ENCODE data around the gene KIAA1328.

DNA sequence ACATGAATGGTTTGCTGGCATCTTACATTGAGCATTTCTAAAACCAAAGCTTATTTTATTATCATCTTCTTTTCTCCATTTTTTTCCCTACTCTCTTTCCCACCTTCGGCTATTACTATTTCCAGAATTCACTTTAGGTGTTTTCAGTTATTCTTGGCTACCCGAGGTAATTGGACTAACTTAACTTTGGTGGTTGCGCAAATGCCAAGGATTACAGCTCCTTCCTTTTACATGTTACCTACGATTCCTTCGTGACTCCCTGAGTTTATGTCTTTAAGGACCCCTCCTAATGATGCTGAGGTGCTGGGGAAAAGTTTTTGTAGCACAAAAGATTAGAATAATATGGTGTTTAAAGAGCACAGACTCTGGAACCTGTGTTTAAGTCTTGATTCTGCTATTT, 14.3 kb downstream of the KIAA1328 start:
- TF ChIP-seq, protein P1, sequence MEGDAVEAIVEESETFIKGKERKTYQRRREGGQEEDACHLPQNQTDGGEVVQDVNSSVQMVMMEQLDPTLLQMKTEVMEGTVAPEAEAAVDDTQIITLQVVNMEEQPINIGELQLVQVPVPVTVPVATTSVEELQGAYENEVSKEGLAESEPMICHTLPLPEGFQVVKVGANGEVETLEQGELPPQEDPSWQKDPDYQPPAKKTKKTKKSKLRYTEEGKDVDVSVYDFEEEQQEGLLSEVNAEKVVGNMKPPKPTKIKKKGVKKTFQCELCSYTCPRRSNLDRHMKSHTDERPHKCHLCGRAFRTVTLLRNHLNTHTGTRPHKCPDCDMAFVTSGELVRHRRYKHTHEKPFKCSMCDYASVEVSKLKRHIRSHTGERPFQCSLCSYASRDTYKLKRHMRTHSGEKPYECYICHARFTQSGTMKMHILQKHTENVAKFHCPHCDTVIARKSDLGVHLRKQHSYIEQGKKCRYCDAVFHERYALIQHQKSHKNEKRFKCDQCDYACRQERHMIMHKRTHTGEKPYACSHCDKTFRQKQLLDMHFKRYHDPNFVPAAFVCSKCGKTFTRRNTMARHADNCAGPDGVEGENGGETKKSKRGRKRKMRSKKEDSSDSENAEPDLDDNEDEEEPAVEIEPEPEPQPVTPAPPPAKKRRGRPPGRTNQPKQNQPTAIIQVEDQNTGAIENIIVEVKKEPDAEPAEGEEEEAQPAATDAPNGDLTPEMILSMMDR (IDR thresholded peaks at IDR 0.05): no peak
- no peak for TF ChIP-seq ZFX (IDR thresholded peaks at IDR 0.05; ENCODE audit: borderline replicate concordance)

All from 22Rv1 (cell line).